Measurements from ENCODE around the gene UTP4. TPM values are rescaled to one million over a fixed set of nuclear protein-coding genes. Genes with fewer than 3 reads are reported as not detected.

Gene UTP4
- total and polyA plus RNA-seq, 2 donors (not counting 3 experiments of a cell fraction or from before 2014, with no cell fraction given) = 56.1 to 59.5 TPM

GRCh38 chr16:69169607-69170352 lies 37.3 kb downstream of the UTP4 start:
- POLR2A ChIA-PET = no interaction called here
- FAIRE-seq = no peak

More at GRCh38 chr16:69169607-69170352, 37.3 kb downstream of the UTP4 start:
- Histone ChIP-seq H2AFZ (ENCODE audit: low read depth, low read length) (no peak overlapping the region), H3K9me1 (replicated peaks; ENCODE audit: control insufficient read depth, extremely low read depth, insufficient read depth, low read length) (no peaks in the 10 kb centered on the region), H3K4me3 (replicated peaks in 1 of 3; ENCODE audit: insufficient read depth in 1 of 3, low read depth in 1 of 3, low read length in 3 of 3) (no peak overlapping the region), H3K27me3 (ENCODE audit: control insufficient read depth in 2 of 2, insufficient read depth in 2 of 2, low read length in 2 of 2) (no peaks in the 10 kb centered on the region), H3K4me2 (ENCODE audit: insufficient read depth, low read length) (no peak overlapping the region), H4K20me1 (replicated peaks; ENCODE audit: control insufficient read depth, extremely low read depth, insufficient read depth, low read length) (no peaks in the 10 kb centered on the region), H3K9me3 (replicated peaks; ENCODE audit: control insufficient read depth, insufficient read depth, low read length) (no peaks in the 10 kb centered on the region), H3K9ac (replicated peaks; ENCODE audit: extremely low read depth, insufficient read depth, low read length) (no peak overlapping the region), H3K36me3 (ENCODE audit: control insufficient read depth in 2 of 2, extremely low read depth in 1 of 2, insufficient read depth in 2 of 2, low read length in 2 of 2) (peaks cover 0 to 10% of the 10 kb centered on the region in 2 experiments), H3K27ac (ENCODE audit: insufficient read depth, low read depth, low read length) (peak overlapping the region; percentile 36), H3K4me1 (ENCODE audit: control insufficient read depth, extremely low read depth, insufficient read depth, low read length) (peaks cover 52% of the 10 kb centered on the region), H3K79me2 (ENCODE audit: control insufficient read depth, insufficient read depth, low read length) (no peaks in the 10 kb centered on the region)
- no TSS peak for BruUV-seq (replicated peaks)
- intact Hi-C loops (cut with micrococcal nuclease) (loop anchor here (5.0 kb wide), 1 partner anchor 118 kb away; no protein-coding TSS in a partner anchor), dilution Hi-C loops (cut with MboI; ENCODE audit: extremely low pct_ligation_motif_present, low sequenced_read_pairs) (no loop called here)
- no peak for DNase-seq (ENCODE audit: low read depth, low spot score)
- CTCF ChIA-PET = interaction anchor here (1.3 kb wide), 1 partner anchor 12 kb away, joined by 4 read pairs; no protein-coding TSS in a partner anchor
- TF ChIP-seq MYC (IDR thresholded peaks at IDR 0.05; ENCODE audit: low read depth, low read length) (no peak), GATA2 (IDR thresholded peaks at IDR 0.05; ENCODE audit: insufficient read depth, insufficient read length, low read depth, low read length) (no peak), POLR2A (IDR thresholded peaks at IDR 0.05; ENCODE audit: low read depth, low read length) (no peak), MAX (IDR thresholded peaks at IDR 0.05; ENCODE audit: insufficient read depth, insufficient read length) (no peak), FOS (IDR thresholded peaks at IDR 0.05; ENCODE audit: borderline replicate concordance, insufficient read depth, low read length) (no peak), EZH2 (IDR thresholded peaks at IDR 0.05; ENCODE audit: borderline replicate concordance, low read depth, low read length, severe bottlenecking) (no peak), POLR2AphosphoS5 (IDR thresholded peaks at IDR 0.05; ENCODE audit: insufficient read depth, low read depth, low read length) (no peak), JUN (IDR thresholded peaks at IDR 0.05; ENCODE audit: borderline replicate concordance, insufficient read depth, insufficient read length, low read depth) (no peak)
- TF ChIP-seq, protein P1, sequence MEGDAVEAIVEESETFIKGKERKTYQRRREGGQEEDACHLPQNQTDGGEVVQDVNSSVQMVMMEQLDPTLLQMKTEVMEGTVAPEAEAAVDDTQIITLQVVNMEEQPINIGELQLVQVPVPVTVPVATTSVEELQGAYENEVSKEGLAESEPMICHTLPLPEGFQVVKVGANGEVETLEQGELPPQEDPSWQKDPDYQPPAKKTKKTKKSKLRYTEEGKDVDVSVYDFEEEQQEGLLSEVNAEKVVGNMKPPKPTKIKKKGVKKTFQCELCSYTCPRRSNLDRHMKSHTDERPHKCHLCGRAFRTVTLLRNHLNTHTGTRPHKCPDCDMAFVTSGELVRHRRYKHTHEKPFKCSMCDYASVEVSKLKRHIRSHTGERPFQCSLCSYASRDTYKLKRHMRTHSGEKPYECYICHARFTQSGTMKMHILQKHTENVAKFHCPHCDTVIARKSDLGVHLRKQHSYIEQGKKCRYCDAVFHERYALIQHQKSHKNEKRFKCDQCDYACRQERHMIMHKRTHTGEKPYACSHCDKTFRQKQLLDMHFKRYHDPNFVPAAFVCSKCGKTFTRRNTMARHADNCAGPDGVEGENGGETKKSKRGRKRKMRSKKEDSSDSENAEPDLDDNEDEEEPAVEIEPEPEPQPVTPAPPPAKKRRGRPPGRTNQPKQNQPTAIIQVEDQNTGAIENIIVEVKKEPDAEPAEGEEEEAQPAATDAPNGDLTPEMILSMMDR (IDR thresholded peaks at IDR 0.05; ENCODE audit: extremely low read depth in 1 of 2, insufficient read depth in 1 of 2, low read depth in 1 of 2, low read length in 2 of 2) = no peak

All from endothelial cell of umbilical vein (primary cell).